SK-N-MC (cell line): Measurements from ENCODE around the gene DGKH.

ENCODE experiments used
- EZH2 ChIP-seq: fragments of 200-600 bp; sonication (generic); IDR thresholded peaks from one replicate; pipeline ENCODE4 v1.6.1; 2017; ENCODE audit warnings: antibody characterized with exemption
- FOXP2 ChIP-seq: optimal IDR thresholded peaks from 2 replicates; pipeline ENCODE3; 2011; ENCODE audit warnings: mild to moderate bottlenecking, moderate library complexity; ENCODE audit not compliant: insufficient read depth; ENCODE audit errors: extremely low read length, control extremely low read depth
- POLR2AphosphoS5 ChIP-seq: IDR thresholded peaks from 2 replicates; pipeline ENCODE4 v1.6.1; 2012; ENCODE audit warnings: mild to moderate bottlenecking, low read depth, low read length, borderline replicate concordance

- TF ChIP-seq POLR2AphosphoS5, result no peak
- TF ChIP-seq EZH2, result no peak
- TF ChIP-seq FOXP2, result no peak
Observed at GRCh38 chr13:42127047-42127446, 78.6 kb downstream of the DGKH start.
